ENCODE results near the gene CD40LG.

DNA sequence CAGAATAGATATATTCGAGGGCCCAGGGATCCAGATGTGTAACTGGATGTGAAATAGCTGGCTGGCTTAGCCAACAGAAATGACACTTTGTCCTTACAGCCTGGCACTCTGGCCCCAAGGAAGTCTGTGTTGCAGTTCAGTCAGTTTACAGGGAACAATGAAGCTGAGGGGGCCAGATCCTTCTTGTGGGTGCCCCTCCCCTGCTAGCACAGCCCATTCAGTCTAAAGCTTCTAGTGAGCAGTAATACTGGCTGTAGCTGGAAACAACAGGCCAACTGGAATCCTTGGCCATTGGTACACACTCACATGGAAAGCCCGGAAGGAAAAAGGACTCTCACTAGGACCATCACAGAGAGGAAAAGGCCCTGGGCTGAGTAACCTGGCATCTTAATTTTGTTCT lies 22.7 kb upstream of the CD40LG start:
- TF ChIP-seq, protein P1, sequence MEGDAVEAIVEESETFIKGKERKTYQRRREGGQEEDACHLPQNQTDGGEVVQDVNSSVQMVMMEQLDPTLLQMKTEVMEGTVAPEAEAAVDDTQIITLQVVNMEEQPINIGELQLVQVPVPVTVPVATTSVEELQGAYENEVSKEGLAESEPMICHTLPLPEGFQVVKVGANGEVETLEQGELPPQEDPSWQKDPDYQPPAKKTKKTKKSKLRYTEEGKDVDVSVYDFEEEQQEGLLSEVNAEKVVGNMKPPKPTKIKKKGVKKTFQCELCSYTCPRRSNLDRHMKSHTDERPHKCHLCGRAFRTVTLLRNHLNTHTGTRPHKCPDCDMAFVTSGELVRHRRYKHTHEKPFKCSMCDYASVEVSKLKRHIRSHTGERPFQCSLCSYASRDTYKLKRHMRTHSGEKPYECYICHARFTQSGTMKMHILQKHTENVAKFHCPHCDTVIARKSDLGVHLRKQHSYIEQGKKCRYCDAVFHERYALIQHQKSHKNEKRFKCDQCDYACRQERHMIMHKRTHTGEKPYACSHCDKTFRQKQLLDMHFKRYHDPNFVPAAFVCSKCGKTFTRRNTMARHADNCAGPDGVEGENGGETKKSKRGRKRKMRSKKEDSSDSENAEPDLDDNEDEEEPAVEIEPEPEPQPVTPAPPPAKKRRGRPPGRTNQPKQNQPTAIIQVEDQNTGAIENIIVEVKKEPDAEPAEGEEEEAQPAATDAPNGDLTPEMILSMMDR (IDR thresholded peaks at IDR 0.05), result no peak
- no peak for TF ChIP-seq EZH2 (IDR thresholded peaks at IDR 0.05; ENCODE audit: borderline replicate concordance, insufficient read depth, low read depth, low read length, poor library complexity, severe bottlenecking)
